Smooth muscle cell (in vitro differentiated cells): ENCODE data around the gene TMEM184A. TPM values are rescaled to one million over a fixed set of nuclear protein-coding genes. Genes with fewer than 3 reads are reported as not detected.

Experiments used
- DNase-seq: peaks from one replicate; lab custom pipeline; 2025; ENCODE audit not compliant: unreplicated experiment; lab: John Stamatoyannopoulos, UW
- H2AFZ ChIP-seq: fragments of 200-600 bp; sonication (generic); 2 replicates; pipeline ENCODE4 v1.6.0; 2016; ENCODE audit warnings: antibody characterized with exemption, low read depth, mild to moderate bottlenecking
- H3F3A ChIP-seq: fragments of 200-600 bp; sonication (generic); 2 replicates; pipeline ENCODE4 v1.6.0; 2017; ENCODE audit warnings: antibody characterized with exemption, low read depth
- H3K27ac ChIP-seq: fragments of 200-600 bp; sonication (generic); 2 replicates; pipeline ENCODE4 v1.5.1; 2016; ENCODE audit warnings: low read depth, mild to moderate bottlenecking
- H3K27me3 ChIP-seq: fragments of 200-600 bp; sonication (generic); 2 replicates; pipeline ENCODE4 v1.6.1; 2016; ENCODE audit warnings: low read depth, mild to moderate bottlenecking
- H3K36me3 ChIP-seq: fragments of 200-600 bp; sonication (generic); 2 replicates; pipeline ENCODE4 v1.5.1; 2016; ENCODE audit warnings: low read depth
- H3K4me1 ChIP-seq: fragments of 200-600 bp; sonication (generic); 2 replicates; pipeline ENCODE4 v1.5.1; 2016; ENCODE audit warnings: low read depth
- H3K4me2 ChIP-seq: fragments of 200-600 bp; sonication (generic); 2 replicates; pipeline ENCODE4 v1.6.0; 2016; ENCODE audit warnings: mild to moderate bottlenecking
- H3K4me3 ChIP-seq: fragments of 200-600 bp; sonication (generic); 2 replicates; pipeline ENCODE4 v1.5.1; 2016; ENCODE audit warnings: mild to moderate bottlenecking
- H3K79me2 ChIP-seq: fragments of 200-600 bp; sonication (generic); 2 replicates; pipeline ENCODE4 v1.6.0; 2016; ENCODE audit warnings: low read depth, mild to moderate bottlenecking
- H3K9ac ChIP-seq: fragments of 200-600 bp; sonication (generic); 2 replicates; pipeline ENCODE4 v1.6.0; 2016; ENCODE audit warnings: low read depth
- H3K9me3 ChIP-seq: fragments of 200-600 bp; sonication (generic); replicated peaks from 2 replicates; pipeline ENCODE4 v1.5.1; 2016; ENCODE audit warnings: low read depth
- H4K20me1 ChIP-seq: fragments of 200-600 bp; sonication (generic); 2 replicates; pipeline ENCODE4 v1.6.0; 2016; ENCODE audit warnings: low read depth
- CTCF ChIP-seq: fragments of 200-600 bp; sonication (generic); IDR thresholded peaks from 2 replicates; pipeline ENCODE4 v1.5.1; 2017; ENCODE audit warnings: borderline replicate concordance, mild to moderate bottlenecking, antibody characterized with exemption; ENCODE audit not compliant: insufficient read depth, poor library complexity, severe bottlenecking
- WGBS: methylation state at CpG from one replicate; pipeline ENCODE4 v1.1.7; 2016; ENCODE audit warnings: low lambda C conversion rate; 5-methylcytosine and 5-hydroxymethylcytosine counted together
- polyA plus RNA-seq: library from polyadenylated mRNA; unstranded; fragments of >200 nt; fragmentation: Nextera tagmentation; extraction: Ambion mirVana; gene quantifications from 2 replicates; pipeline ENCODE4 v1.2.1, GENCODE V29; 2016
- total RNA-seq: library from RNA; depleted of rRNA; stranded (reverse); fragments of >200 nt; gene quantifications from 2 replicates; pipeline ENCODE4 v1.2.3, GENCODE V29; 2014

Gene TMEM184A
- total and polyA plus RNA-seq, 2 experiments from 2014 or later, result 1.6 to 4.8 TPM

GRCh38 chr7:1548438-1548831 lies 7.6 kb downstream of the TMEM184A start:
- H3K9ac ChIP-seq, result no peak overlapping the region
- H3F3A ChIP-seq, result no peaks in the 10 kb centered on the region
- H3K4me3 ChIP-seq, result no peak overlapping the region
- no peaks in the 10 kb centered on the region for H3K36me3 ChIP-seq
- no peak for TF ChIP-seq CTCF
- 83% methylated on average over 15 of the region's 17 CpGs for WGBS
- no peaks in the 10 kb centered on the region for H3K79me2 ChIP-seq
- no peaks in the 10 kb centered on the region for H3K27me3 ChIP-seq
- no peak overlapping the region for H3K27ac ChIP-seq
- H2AFZ ChIP-seq, result no peak overlapping the region
- H3K4me2 ChIP-seq, result no peak overlapping the region
- no peaks in the 10 kb centered on the region for H3K4me1 ChIP-seq
- no peak for DNase-seq
- no peaks in the 10 kb centered on the region for H3K9me3 ChIP-seq
- no peaks in the 10 kb centered on the region for H4K20me1 ChIP-seq

- H3K4me3 ChIP-seq, result no peak overlapping the region
- H3K36me3 ChIP-seq, result no peaks in the 10 kb centered on the region
- H3K79me2 ChIP-seq, result no peaks in the 10 kb centered on the region
- no peak overlapping the region for H3K27ac ChIP-seq
- H2AFZ ChIP-seq, result no peak overlapping the region
- no peaks in the 10 kb centered on the region for H3K9me3 ChIP-seq
- H3K4me1 ChIP-seq, result no peaks in the 10 kb centered on the region
- H3F3A ChIP-seq, result no peaks in the 10 kb centered on the region
- no peak for TF ChIP-seq CTCF
- WGBS, result 95% methylated on average over 35 of the region's 35 CpGs
- no peak overlapping the region for H3K4me2 ChIP-seq
- DNase-seq, result no peak
- H4K20me1 ChIP-seq, result no peaks in the 10 kb centered on the region
- no peak overlapping the region for H3K9ac ChIP-seq
- no peaks in the 10 kb centered on the region for H3K27me3 ChIP-seq
These were observed 8.1 kb downstream of the TMEM184A start for GRCh38 chr7:1547777-1548437.

GRCh38 chr7:1546909-1547776 lies 8.9 kb downstream of the TMEM184A start:
- Histone ChIP-seq H3K79me2 (no peaks in the 10 kb centered on the region), H3K36me3 (no peaks in the 10 kb centered on the region), H3K27ac (no peak overlapping the region), H3K9ac (no peak overlapping the region), H3K9me3 (no peaks in the 10 kb centered on the region), H3K27me3 (no peaks in the 10 kb centered on the region), H2AFZ (no peak overlapping the region), H3K4me1 (no peaks in the 10 kb centered on the region), H4K20me1 (no peaks in the 10 kb centered on the region), H3K4me3 (no peak overlapping the region), H3F3A (no peaks in the 10 kb centered on the region), H3K4me2 (no peak overlapping the region)
- 93% methylated on average over 39 of the region's 41 CpGs for WGBS
- no peak for TF ChIP-seq CTCF
- DNase-seq, result no peak
